OCI-LY7 (cell line): ENCODE results near the gene BCL7C.

Experiments used
- CTCF ChIP-seq: fragments of 200-600 bp; sonication (generic); conservative IDR thresholded peaks from 2 replicates; pipeline ENCODE4 v1.5.1; 2014; ENCODE audit warnings: mild to moderate bottlenecking, antibody characterized with exemption, low read length, moderate library complexity, mixed read lengths
- EZH2phosphoT487 ChIP-seq: fragments of 200-600 bp; sonication (generic); IDR thresholded peaks from 2 replicates; pipeline ENCODE4 v1.6.1; 2018; ENCODE audit warnings: low read depth, borderline replicate concordance, mild to moderate bottlenecking, mixed run types, antibody characterized with exemption, low read length, moderate library complexity, mixed read lengths

GRCh38 chr16:30888856-30889499 lies 4.9 kb downstream of the BCL7C start:
- TF ChIP-seq CTCF (no peak), EZH2phosphoT487 (no peak)
